ENCODE data around the gene NMT2.

Gene NMT2

GRCh38 chr10:15137636-15138035, 30.9 kb downstream of the NMT2 start:
- no peak for DNase-seq

- DNase-seq, result no peak
Measured at GRCh38 chr10:15137036-15137359, 31.5 kb downstream of the NMT2 start.

DNA sequence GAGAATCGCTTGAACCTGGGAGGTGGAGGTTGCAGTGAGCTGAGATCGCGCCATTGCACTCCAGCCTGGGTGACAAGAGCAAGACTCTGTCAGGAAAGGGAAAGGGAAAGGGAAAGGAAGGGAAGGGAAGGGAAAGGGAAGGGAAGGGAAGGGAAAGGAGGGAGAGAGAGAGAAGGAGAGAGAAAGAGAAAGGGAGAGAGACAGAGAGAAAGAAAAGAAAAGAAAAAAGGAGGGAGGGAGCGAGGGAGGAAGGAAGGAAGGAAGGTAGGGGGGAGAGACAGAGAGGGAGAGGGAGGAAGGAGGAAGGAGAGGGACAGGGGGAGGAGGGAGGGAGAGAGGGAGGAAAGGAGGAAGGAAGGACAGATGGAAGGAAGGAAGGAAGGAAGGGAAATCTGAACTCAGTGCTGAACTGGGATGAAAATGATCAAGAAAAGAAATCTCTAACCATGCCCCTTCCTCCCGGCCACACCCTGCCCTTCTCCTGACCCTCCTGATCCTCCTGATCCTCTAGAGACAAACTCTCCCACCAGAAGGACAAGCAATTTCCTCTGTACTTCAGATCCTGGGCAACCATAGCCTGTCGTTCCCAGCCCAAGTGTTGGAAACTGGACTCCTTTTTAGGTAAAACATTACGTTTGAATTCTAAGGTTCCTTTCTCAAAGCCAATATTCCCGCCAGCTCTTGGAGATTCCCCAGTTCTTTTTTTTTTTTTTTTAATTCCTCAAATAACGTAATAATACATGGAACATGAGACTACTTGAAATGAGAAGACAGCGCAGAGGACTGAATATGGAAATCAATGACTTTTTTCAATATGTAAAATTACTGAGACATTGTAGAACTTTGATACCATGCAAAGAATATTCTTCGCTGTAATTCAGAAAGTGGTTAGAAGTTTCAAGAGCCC, 32.1 kb downstream of the NMT2 start:
- DNase-seq, result no peak

GRCh38 chr10:15131330-15131729, 37.2 kb downstream of the NMT2 start:
- DNase-seq, result no peak

- DNase-seq, result no peak
Measured at GRCh38 chr10:15124908-15125307, 43.6 kb downstream of the NMT2 start.

DNA sequence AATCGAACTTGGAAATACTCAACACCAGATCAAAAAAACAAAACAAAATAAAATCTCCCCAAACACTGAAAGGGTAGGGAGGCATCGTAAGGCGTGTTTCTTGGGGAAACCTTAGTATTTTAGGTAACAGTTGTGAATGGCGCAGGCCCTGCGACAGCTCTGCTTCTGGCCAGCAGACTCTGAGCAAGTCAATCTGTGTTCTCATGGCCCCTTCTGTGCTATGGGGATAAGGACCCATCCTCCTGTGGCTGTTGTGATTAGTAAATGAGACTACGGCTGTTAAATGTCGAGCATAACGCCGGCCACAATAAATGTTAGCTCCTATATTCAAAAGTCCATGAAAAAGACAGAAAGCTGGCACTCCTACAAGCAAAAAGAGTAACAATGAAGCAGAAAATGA, 44.3 kb downstream of the NMT2 start:
- no peak for DNase-seq

DNA sequence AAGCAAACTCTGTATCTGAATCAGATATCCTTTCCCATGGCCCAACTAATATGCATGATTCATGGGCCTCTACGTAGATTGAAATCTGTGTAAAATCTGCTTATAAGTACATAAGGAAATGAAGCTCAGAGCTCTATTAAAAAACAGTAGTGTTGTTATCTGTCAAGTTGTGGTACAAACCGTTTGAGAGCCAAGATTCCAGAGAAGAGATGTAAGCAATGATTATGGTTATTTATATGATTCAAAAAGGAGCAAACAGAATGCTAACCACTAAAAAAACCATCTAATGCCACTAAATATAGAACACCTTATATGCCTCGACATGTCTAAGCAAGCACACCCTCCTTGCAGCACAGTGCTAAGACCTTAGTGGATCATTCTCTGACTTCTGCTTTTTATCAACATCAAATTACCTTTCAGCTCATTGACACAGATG, 44.7 kb downstream of the NMT2 start:
- DNase-seq, result no peak

- DNase-seq, result no peak
Measured at GRCh38 chr10:15122477-15123030, 45.9 kb downstream of the NMT2 start.

- no peak for DNase-seq
Measured at GRCh38 chr10:15121707-15122106, 46.8 kb downstream of the NMT2 start.

GRCh38 chr10:15120523-15120922, 48.0 kb downstream of the NMT2 start:
- no peak for DNase-seq

DNA sequence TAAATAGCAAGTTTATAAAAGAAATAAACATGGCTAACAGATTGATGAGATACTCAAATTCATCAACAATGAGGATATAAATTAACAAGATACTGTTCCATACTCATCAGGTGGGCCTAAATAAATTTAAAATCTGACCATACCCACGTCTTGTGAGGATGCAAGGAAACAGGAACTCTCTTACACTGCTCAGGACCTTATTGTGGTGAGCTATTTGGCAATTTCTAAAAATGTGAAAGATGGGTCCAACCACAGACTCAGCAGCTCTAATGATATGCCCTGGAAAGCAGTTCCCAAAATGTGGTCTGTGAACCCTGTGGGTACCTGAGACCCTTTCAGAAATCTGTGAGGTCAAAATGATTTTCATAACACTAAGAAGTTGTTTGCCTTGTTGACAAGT, 49.9 kb downstream of the NMT2 start:
- no peak for DNase-seq

GRCh38 chr10:15116225-15116624, 52.3 kb downstream of the NMT2 start:
- no peak for DNase-seq

GRCh38 chr10:15113766-15114165, 54.7 kb downstream of the NMT2 start:
- no peak for DNase-seq

- no peak for DNase-seq
Measured at GRCh38 chr10:15112657-15113056, 55.8 kb downstream of the NMT2 start.

- DNase-seq, result peak; percentile 34
Measured at GRCh38 chr10:15106352-15107013, 62.0 kb downstream of the NMT2 start.

DNA sequence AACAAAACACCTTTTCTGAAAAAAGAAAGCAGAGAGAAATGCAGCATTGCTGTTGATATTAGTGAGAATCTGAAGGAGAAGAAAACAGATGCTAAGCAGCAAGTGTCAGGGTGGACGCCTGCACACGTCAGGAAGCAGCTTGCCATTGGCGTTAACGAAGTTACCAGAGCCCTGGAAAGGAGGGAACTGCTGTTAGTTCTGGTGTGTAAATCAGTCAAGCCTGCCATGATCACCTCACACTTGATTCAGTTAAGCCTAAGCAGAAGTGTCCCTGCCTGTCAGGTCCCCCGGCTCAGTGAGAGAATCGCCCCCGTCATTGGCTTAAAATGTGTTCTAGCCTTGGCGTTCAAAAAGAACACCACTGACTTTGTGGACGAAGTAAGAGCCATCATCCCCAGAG, 65.0 kb downstream of the NMT2 start:
- DNase-seq, result no peak

DNA sequence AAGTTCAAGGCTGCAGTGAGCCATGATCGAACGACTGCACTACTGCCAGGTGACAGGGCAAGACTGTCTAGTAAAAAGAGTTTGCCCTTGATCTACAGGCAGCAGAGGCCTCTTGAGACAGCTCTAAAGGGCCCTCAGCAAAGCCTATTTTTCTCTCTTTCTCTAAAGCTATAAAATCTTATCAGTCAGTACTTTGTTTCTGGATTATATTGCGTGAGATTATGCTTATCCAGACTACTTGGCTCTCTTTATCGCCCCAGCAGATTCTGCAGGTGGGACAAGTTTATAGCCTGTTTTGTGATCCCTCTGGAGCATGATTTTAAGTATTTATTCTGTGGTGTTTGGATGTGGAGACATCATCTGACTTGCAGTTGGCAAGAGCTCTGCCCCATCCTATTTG, 68.6 kb downstream of the NMT2 start:
- no peak for DNase-seq

DNA sequence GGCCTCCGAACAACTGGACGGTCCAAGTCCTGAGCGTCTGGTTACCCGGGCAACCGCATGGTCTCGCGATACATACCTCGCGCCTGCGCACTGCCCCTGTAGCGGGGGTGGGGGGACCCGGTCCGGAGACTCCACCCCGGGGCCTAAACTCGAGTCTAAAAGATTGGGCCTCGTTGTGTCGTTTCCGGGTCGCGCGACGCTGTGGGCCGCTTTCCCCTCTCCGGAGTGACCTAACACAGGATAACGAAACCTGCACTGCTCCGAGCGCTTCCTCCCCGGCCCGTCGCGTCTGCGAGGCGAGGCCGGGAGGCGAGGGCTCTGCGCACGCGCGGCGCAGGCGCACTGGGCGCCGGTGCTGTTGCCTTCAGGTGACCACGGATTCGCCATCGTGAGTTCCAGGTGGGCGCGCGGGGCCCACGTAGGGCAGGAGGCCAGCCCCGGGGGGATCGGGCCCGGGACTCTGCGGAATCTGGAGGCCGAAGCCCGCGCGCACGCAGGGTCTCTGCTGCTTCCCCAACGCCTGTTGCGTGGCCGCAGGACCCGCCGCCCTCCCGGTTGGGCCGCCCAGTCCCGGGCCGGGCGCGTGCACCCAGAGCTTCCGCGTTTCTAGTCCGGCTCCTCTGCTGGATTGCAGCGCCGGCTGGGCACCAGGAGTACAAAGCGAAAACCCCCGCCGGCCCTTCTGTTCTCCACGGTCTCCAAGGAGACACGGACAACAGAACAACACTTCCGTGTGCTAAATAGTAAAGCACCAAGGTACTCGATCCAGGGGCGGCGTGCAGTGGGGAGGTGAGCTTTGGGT, 71.3 kb downstream of the NMT2 start, which contains the start of gene RPP38:
RPP38 (plus strand) TSS at position 345 of the 802 bp plus-strand sequence. CDS start 5,960 bp downstream, outside the sequence.
- peak; percentile 75 for DNase-seq

- DNase-seq, result no peak
Measured at GRCh38 chr10:15096661-15097010, 71.9 kb downstream of the NMT2 start.

DNA sequence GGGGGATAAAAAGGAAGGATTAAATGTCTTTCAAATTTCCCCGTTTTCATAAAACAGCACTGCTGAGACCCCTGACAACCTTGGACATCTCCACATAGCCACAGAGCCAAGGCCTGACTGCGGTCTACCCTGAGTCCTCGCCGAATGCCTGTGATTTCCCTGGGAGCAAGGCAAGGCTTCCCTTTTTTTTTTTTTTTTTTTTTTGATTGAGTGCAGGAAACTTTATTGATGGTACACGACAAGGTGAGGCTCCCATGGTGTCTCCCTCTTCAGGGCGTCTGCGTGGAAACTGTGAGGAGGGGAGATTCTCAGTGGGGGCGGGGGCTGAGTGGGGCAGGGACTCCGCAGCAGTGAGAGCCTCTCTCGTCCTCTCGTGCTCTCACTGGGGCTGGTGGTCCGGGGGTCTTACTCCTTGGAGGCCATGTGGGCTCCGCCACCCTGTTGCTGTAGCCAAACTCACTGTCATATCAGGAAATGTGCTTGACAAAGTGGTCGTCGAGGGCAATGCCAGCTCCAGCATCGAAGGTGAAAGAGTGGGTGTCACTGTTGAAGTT, 75.6 kb downstream of the NMT2 start:
- DNase-seq, result no peak

DNA sequence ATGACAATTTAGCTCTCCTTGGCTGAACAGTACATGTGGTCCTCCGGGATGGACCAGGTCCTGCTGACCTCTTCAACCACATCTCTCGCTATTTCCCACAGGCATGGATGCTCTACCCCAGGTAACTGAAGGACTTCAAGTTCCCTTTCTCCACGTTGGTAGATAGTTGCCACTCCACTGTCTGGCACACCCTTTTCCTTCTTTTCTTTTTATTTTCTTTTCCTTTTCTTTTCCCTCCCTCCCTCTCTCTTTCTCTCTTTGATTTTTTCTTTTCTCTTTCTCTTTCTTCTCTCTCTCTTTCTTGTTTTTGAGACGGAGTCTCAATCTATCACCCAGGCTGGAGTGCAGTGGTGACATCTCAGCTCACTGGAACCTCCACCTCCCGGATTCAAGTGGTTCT, 77.1 kb downstream of the NMT2 start:
- no peak for DNase-seq

- DNase-seq, result peak; percentile 61
Measured at GRCh38 chr10:15088428-15089261, 79.8 kb downstream of the NMT2 start, which contains the start of gene ACBD7. Gene ACBD7, minus strand, starts transcription at chr10:15088776. Its CDS starts 48 bp downstream, at chr10:15088728.

Measured in NCI-H1694 treated with DMSO at 0.1 percent for 48 hours (cell line).